ENCODE measurements around the gene CSNK1G1.

- TF ChIP-seq CTCF (conservative IDR thresholded peaks at IDR 0.05; ENCODE audit: low read depth, low read length) = no peak
- TF ChIP-seq POLR2A (IDR thresholded peaks at IDR 0.05; ENCODE audit: low read depth, low read length) = no peak
- TF ChIP-seq MXI1 (IDR thresholded peaks at IDR 0.05; ENCODE audit: borderline replicate concordance, low read depth, low read length) = no peak
- TF ChIP-seq USF2 (IDR thresholded peaks at IDR 0.05; ENCODE audit: low read depth, low read length) = no peak
Measured at GRCh38 chr15:64361259-64361658, 5.3 kb upstream of the CSNK1G1 start.
